Suprapubic skin (tissue), 4 donors: ENCODE data around the gene NUTM2D.
"Not testable (repeated sequence)": the region's sequence is repeated elsewhere in the genome, so short reads cannot be mapped to it uniquely, and the experiment has no call there.

Experiments
- POLR2A ChIP-seq, 2 donors: fragments of 450-650 bp; IDR thresholded peaks; one replicate each; pipeline ENCODE4 v1.6.1; 2017; ENCODE audit warnings: antibody characterized with exemption in 2 of 2, mild to moderate bottlenecking in 2 of 2, moderate library complexity in 2 of 2
- POLR2AphosphoS5 ChIP-seq, 3 donors: sonication (generic); formaldehyde crosslinking; IDR thresholded peaks; one replicate each; pipeline ENCODE4 v1.6.1; 2017; ENCODE audit warnings: antibody characterized with exemption in 3 of 3
- TF ChIP-seq, protein P1 (sequence below), 2 donors: fragments of 200-600 bp in 1 of 2; fragments of 450-650 bp in 1 of 2; sonication (generic) in 1 of 2; IDR thresholded peaks; one replicate each; pipeline ENCODE4 v1.5.1; 2016 to 2019; ENCODE audit warnings: antibody characterized with exemption in 2 of 2, mild to moderate bottlenecking in 1 of 2, moderate library complexity in 1 of 2

DNA sequence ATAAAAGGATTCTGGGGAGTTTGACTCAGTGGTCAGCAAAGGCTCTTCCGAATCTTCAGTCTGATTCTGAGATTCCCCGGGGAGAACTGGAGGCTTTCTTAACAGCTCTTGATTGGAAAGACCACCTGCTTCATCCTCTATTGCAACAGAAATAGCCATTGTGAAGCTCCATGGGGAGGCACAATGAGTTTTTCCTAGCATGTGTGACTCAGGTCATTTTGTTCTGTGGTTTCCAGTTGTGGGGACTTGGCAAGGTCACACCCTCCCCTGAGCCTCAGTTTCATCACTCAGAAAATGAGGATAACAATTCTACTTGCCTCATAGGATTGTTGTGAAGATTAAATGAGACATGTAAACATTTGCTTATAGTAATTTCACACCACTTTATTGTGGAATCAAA is 38.7 kb downstream of the NUTM2D start:
- TF ChIP-seq, protein P1, sequence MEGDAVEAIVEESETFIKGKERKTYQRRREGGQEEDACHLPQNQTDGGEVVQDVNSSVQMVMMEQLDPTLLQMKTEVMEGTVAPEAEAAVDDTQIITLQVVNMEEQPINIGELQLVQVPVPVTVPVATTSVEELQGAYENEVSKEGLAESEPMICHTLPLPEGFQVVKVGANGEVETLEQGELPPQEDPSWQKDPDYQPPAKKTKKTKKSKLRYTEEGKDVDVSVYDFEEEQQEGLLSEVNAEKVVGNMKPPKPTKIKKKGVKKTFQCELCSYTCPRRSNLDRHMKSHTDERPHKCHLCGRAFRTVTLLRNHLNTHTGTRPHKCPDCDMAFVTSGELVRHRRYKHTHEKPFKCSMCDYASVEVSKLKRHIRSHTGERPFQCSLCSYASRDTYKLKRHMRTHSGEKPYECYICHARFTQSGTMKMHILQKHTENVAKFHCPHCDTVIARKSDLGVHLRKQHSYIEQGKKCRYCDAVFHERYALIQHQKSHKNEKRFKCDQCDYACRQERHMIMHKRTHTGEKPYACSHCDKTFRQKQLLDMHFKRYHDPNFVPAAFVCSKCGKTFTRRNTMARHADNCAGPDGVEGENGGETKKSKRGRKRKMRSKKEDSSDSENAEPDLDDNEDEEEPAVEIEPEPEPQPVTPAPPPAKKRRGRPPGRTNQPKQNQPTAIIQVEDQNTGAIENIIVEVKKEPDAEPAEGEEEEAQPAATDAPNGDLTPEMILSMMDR (IDR thresholded peaks at IDR 0.05), result not testable (repeated sequence)
- TF ChIP-seq POLR2AphosphoS5, POLR2A (IDR thresholded peaks at IDR 0.05): not testable (repeated sequence)
